Thyroid gland (tissue), 4 donors: ENCODE measurements around the gene IKZF2. TPM values are rescaled to one million over a fixed set of nuclear protein-coding genes. Genes with fewer than 3 reads are reported as not detected.

Experiments used
- DNase-seq, 2 donors: peaks; one replicate each; pipeline ENCODE4 v3.0.0-alpha.2; 2019
- H3K27ac ChIP-seq, 3 donors: fragments of 200-600 bp; sonication (generic); 1 replicate in 2 of 3; 2 replicates in 1 of 3; pipeline ENCODE4 v1.5.1; 2016 to 2019; ENCODE audit warnings: mild to moderate bottlenecking in 1 of 3, moderate library complexity in 1 of 3
- H3K27me3 ChIP-seq: fragments of 200-600 bp; sonication (generic); one replicate; pipeline ENCODE4 v1.5.1; 2019
- H3K36me3 ChIP-seq, 2 donors: fragments of 200-600 bp; sonication (generic); one replicate each; pipeline ENCODE4 v1.5.1; 2016 to 2019
- H3K4me1 ChIP-seq, 2 donors: fragments of 200-600 bp; sonication (generic); one replicate each; pipeline ENCODE4 v1.5.1; 2017 to 2019
- H3K4me3 ChIP-seq, 3 donors: fragments of 200-600 bp; sonication (generic); replicated peaks in 1 of 3; 1 replicate in 2 of 3; 2 replicates in 1 of 3; pipeline ENCODE4 v1.5.1; 2016; ENCODE audit warnings: mild to moderate bottlenecking in 1 of 3
- H3K9me3 ChIP-seq: fragments of 200-600 bp; sonication (generic); one replicate; pipeline ENCODE4 v1.5.1; 2017
- CTCF ChIP-seq, 6 experiments: fragments of 200-600 bp in 3 of 6; fragments of 450-650 bp in 3 of 6; sonication (generic) in 3 of 6; IDR thresholded peaks; one replicate each; pipeline ENCODE4 v1.5.1; 2016 to 2019; ENCODE audit warnings: antibody characterized with exemption in 6 of 6, mild to moderate bottlenecking in 2 of 6, inconsistent platforms in 1 of 6, moderate library complexity in 1 of 6
- POLR2A ChIP-seq, 2 donors: fragments of 450-650 bp; IDR thresholded peaks; one replicate each; pipeline ENCODE4 v1.6.1; 2017; ENCODE audit warnings: antibody characterized with exemption in 2 of 2, mild to moderate bottlenecking in 2 of 2, moderate library complexity in 1 of 2
- WGBS, 2 donors: methylation state at CpG; one replicate each; pipeline ENCODE4 v1.1.5; 2017; 5-methylcytosine and 5-hydroxymethylcytosine counted together
- intact Hi-C: fragments of 100-400 bp; cut with DNase I; formaldehyde crosslinking; loops from one replicate; pipeline ENCODE4 v1.15.1; 2023
- total RNA-seq, 4 donors: library from RNA; depleted of rRNA; stranded (reverse); fragments of >200 nt; gene quantifications; one replicate each; pipeline ENCODE4 v1.2.3, GENCODE V29; 2016

The IKZF2 gene
- total RNA-seq, 4 donors from 2014 or later, result 25.3 to 84.8 (median 47.2) TPM

GRCh38 chr2:212970132-212970531 lies 181.3 kb downstream of the IKZF2 start:
- intact Hi-C loops, result no loop called here
- Histone ChIP-seq H3K27me3 (no peaks in the 10 kb centered on the region), H3K4me3 (no peak overlapping the region), H3K36me3 (no peaks in the 10 kb centered on the region), H3K9me3 (no peaks in the 10 kb centered on the region), H3K4me1 (peaks cover under 1 to 5% of the 10 kb centered on the region in 2 donors), H3K27ac (no peak overlapping the region)
- TF ChIP-seq CTCF (IDR thresholded peaks at IDR 0.05), result no peak
- no peak for TF ChIP-seq POLR2A (IDR thresholded peaks at IDR 0.05)
- no peak for DNase-seq

GRCh38 chr2:212968284-212969081 lies 182.9 kb downstream of the IKZF2 start:
- Histone ChIP-seq H3K36me3 (no peaks in the 10 kb centered on the region), H3K27me3 (no peaks in the 10 kb centered on the region), H3K4me1 (peaks cover 0 to 5% of the 10 kb centered on the region in 2 donors), H3K9me3 (no peaks in the 10 kb centered on the region), H3K27ac (no peak overlapping the region), H3K4me3 (no peak overlapping the region)
- DNase-seq, result no peak
- 88 to 95% methylated on average over 4 of the region's 4 CpGs for WGBS, 2 donors
- TF ChIP-seq POLR2A (IDR thresholded peaks at IDR 0.05), result no peak
- intact Hi-C loops, result no loop called here

- TF ChIP-seq CTCF (IDR thresholded peaks at IDR 0.05) (no peak), POLR2A (IDR thresholded peaks at IDR 0.05) (no peak)
- 88 to 90% methylated on average over 1 of the region's 1 CpG for WGBS, 2 donors
These were observed 184.5 kb downstream of the IKZF2 start for GRCh38 chr2:212966884-212967283.

DNA sequence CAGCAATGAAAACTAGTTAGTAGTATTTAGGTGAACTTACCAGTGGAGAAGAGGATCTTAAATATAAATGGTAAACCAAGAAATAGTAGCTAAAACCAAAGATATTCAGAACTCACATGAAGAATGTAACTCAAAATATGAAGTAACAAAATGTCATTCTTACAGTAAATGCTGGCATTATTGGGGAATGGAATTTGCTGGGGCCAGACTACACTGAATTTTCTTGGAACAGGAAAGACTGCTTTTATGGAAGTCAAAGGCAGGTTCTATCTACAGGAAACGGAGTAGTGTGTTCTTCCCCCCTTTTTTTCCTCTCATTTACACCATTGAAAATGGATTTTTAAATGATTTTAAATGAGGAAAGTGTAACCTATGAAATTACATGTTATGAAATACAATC lies 188.7 kb downstream of the IKZF2 start:
- H3K36me3 ChIP-seq, result no peaks in the 10 kb centered on the region
- no peaks in the 10 kb centered on the region for H3K9me3 ChIP-seq
- no peak for DNase-seq
- WGBS, 2 donors, result 81 to 84% methylated on average over 1 of the region's 1 CpG
- no peak overlapping the region for H3K4me3 ChIP-seq
- intact Hi-C loops, result no loop called here
- no peak for TF ChIP-seq POLR2A (IDR thresholded peaks at IDR 0.05)
- TF ChIP-seq CTCF (IDR thresholded peaks at IDR 0.05), result no peak
- no peak overlapping the region for H3K27ac ChIP-seq
- no peaks in the 10 kb centered on the region for H3K27me3 ChIP-seq
- H3K4me1 ChIP-seq, result peaks cover 2 to 3% of the 10 kb centered on the region in 2 donors

More at GRCh38 chr2:212966884-212967283, 184.5 kb downstream of the IKZF2 start:
- peaks cover 0 to 5% of the 10 kb centered on the region in 2 donors for H3K4me1 ChIP-seq
- no peak overlapping the region for H3K27ac ChIP-seq
- H3K36me3 ChIP-seq, result no peaks in the 10 kb centered on the region
- no peak overlapping the region for H3K4me3 ChIP-seq
- no peaks in the 10 kb centered on the region for H3K27me3 ChIP-seq
- H3K9me3 ChIP-seq, result no peaks in the 10 kb centered on the region
- no peak for DNase-seq
- intact Hi-C loops, result no loop called here

DNA sequence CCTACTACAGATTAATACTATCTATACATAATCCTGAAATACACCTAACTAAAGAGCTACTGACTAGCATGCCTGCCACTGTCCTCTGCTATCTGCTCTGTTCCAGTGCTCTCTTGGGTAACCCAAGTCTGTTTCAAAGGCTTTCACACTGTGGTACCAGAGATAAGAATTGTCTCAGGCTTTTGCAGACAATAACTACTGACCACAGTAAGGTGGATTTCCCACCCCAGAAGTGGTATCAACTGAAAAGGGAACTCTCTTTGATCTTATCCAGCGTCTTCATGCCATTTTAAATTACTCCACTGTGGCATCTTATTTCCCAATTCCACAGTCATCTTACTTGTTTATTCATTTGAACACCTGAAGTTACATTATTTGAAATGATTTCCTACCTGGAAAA lies 190.2 kb downstream of the IKZF2 start:
- DNase-seq, result no peak
- 93 to 98% methylated on average over 1 of the region's 1 CpG for WGBS, 2 donors
- intact Hi-C loops, result no loop called here
- Histone ChIP-seq H3K27ac (no peak overlapping the region), H3K36me3 (no peaks in the 10 kb centered on the region), H3K4me1 (peaks cover 13 to 14% of the 10 kb centered on the region in 2 donors), H3K9me3 (no peaks in the 10 kb centered on the region), H3K27me3 (no peaks in the 10 kb centered on the region), H3K4me3 (no peak overlapping the region)
- TF ChIP-seq POLR2A (IDR thresholded peaks at IDR 0.05) (no peak), CTCF (IDR thresholded peaks at IDR 0.05) (no peak)
